HepG2 (cell line): Measurements from ENCODE around the gene B3GALT5. TPM values are rescaled to one million over a fixed set of nuclear protein-coding genes. Genes with fewer than 3 reads are reported as not detected.

ENCODE experiments used
- CBX2 ChIP-seq, 2 experiments: fragments of 200-600 bp in 1 of 2; sonication (generic); formaldehyde crosslinking in 1 of 2; IDR thresholded peaks; 2 replicates each; pipeline versions ENCODE4 v1.7.0 to v1.8.1; 2018 to 2022; ENCODE audit warnings: low read depth in 2 of 2, low read length in 1 of 2, mild to moderate bottlenecking in 1 of 2, missing genetic modification reagents in 1 of 2
- HHEX ChIP-seq: IDR thresholded peaks from 2 replicates; pipeline ENCODE4 v1.6.1; 2016; ENCODE audit warnings: control low read depth
- HNF4G ChIP-seq, 2 experiments: sonication (generic) in 1 of 2; formaldehyde crosslinking in 1 of 2; IDR thresholded peaks; 2 replicates each; pipeline versions ENCODE4 v1.4.0 to v1.6.1; 2011 to 2020; ENCODE audit warnings: borderline replicate concordance in 2 of 2, low read depth in 2 of 2, mild to moderate bottlenecking in 2 of 2, low read length in 1 of 2, missing genetic modification reagents in 1 of 2, moderate library complexity in 1 of 2
- HNRNPK ChIP-seq: fragments of 200-400 bp; formaldehyde crosslinking; IDR thresholded peaks from 2 replicates; pipeline ENCODE4 v1.6.1; 2018; ENCODE audit warnings: low read length, low read depth, moderate library complexity, mild to moderate bottlenecking; ENCODE audit not compliant: poor library complexity, severe bottlenecking
- KAT8 ChIP-seq: IDR thresholded peaks from 2 replicates; pipeline ENCODE4 v1.6.1; 2016; ENCODE audit warnings: missing genetic modification reagents, missing compliant biosample characterization
- MAF1 ChIP-seq: sonication (generic); formaldehyde crosslinking; IDR thresholded peaks from 2 replicates; pipeline ENCODE4 v1.5.0; 2020; ENCODE audit warnings: missing genetic modification reagents, borderline replicate concordance
- POLR2A ChIP-seq, 2 experiments: IDR thresholded peaks; 2 replicates each; pipeline ENCODE4 v1.6.1; 2011; ENCODE audit warnings: low read depth in 2 of 2, low read length in 2 of 2, mild to moderate bottlenecking in 1 of 2, moderate library complexity in 1 of 2; ENCODE audit not compliant: insufficient read depth in 1 of 2
- YEATS2 ChIP-seq: sonication (generic); formaldehyde crosslinking; IDR thresholded peaks from 2 replicates; pipeline ENCODE4 v1.4.0; 2020; ENCODE audit warnings: missing genetic modification reagents, borderline replicate concordance
- ZFAT ChIP-seq: sonication (generic); formaldehyde crosslinking; conservative IDR thresholded peaks from 2 replicates; pipeline ENCODE4 v1.8.1; 2023; ENCODE audit warnings: missing genetic modification reagents, inconsistent platforms
- ZNF17 ChIP-seq: sonication (generic); formaldehyde crosslinking; IDR thresholded peaks from 2 replicates; pipeline ENCODE4 v1.5.0; 2020; ENCODE audit warnings: mild to moderate bottlenecking, missing genetic modification reagents
- ZNF747 ChIP-seq: sonication (generic); formaldehyde crosslinking; IDR thresholded peaks from 2 replicates; pipeline ENCODE4 v1.8.1; 2023; ENCODE audit warnings: missing genetic modification reagents, mild to moderate bottlenecking, borderline replicate concordance
- ZNF776 ChIP-seq: sonication (generic); formaldehyde crosslinking; IDR thresholded peaks from 2 replicates; pipeline ENCODE4 v1.4.0; 2020; ENCODE audit warnings: mild to moderate bottlenecking, missing genetic modification reagents
- polyA plus RNA-seq, 8 experiments: library from polyadenylated mRNA; depleted of rRNA in 3 of 8; stranded (reverse) in 7 of 8; unstranded in 1 of 8; fragments of >200 nt; fragmentation: Illumina TruSeq in 4 of 8; extraction: Trizol in 4 of 8; gene quantifications; 2 replicates each; pipeline versions ENCODE4 v1.2.1 to v1.2.3, GENCODE V29; 2011 to 2016; ENCODE audit warnings: low read depth in 4 of 8, missing spikeins in 1 of 8, mixed read lengths in 1 of 8; ENCODE audit not compliant: insufficient read depth in 1 of 8
- total RNA-seq, 5 experiments: library from RNA; depleted of rRNA; stranded (reverse); fragments of >200 nt; fragmentation: Illumina TruSeq; extraction: Trizol; gene quantifications; 2 replicates each; pipeline ENCODE4 v1.2.3, GENCODE V29; 2016; ENCODE audit warnings: low read depth in 1 of 5
- TF ChIP-seq, protein P1 (sequence below): conservative IDR thresholded peaks from 2 replicates; pipeline ENCODE4 v1.6.1; 2018; ENCODE audit warnings: missing genetic modification reagents
- TF ChIP-seq, protein P2 (sequence below): sonication (generic); formaldehyde crosslinking; IDR thresholded peaks from 2 replicates; pipeline ENCODE4 v1.5.0; 2020; ENCODE audit warnings: missing genetic modification reagents
- TF ChIP-seq, protein P3 (sequence below): sonication (generic); formaldehyde crosslinking; IDR thresholded peaks from 2 replicates; pipeline ENCODE4 v1.5.1; 2020; ENCODE audit warnings: mild to moderate bottlenecking, missing genetic modification reagents, borderline replicate concordance

Gene B3GALT5
- total and polyA plus RNA-seq, 2 of the 13 experiments (the other 11 are each of a cell fraction or from before 2014, with no cell fraction given), result 0.02 to 0.03 TPM

DNA sequence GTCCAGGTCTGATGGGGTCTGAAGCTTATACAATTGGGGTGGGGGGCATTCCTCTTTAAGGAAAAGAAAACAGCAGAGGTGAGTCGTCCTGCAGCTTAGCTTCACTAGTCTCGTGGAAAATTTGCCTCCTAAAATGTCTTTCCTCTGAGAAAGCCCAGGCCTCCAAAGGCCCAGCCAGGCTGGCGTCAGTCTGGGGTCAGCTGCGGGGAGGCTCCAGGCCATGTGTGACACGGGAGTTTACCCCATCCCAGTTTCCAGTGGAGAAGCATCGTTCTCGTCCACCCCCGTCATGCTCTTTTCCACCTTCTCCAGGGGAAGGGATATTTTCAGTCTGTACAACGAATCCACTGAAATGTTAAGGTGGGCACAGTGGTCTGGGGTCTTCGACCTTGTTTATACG, 42.8 kb downstream of the B3GALT5 start (continued):
- TF ChIP-seq, protein P1, sequence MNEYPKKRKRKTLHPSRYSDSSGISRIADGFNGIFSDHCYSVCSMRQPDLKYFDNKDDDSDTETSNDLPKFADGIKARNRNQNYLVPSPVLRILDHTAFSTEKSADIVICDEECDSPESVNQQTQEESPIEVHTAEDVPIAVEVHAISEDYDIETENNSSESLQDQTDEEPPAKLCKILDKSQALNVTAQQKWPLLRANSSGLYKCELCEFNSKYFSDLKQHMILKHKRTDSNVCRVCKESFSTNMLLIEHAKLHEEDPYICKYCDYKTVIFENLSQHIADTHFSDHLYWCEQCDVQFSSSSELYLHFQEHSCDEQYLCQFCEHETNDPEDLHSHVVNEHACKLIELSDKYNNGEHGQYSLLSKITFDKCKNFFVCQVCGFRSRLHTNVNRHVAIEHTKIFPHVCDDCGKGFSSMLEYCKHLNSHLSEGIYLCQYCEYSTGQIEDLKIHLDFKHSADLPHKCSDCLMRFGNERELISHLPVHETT (CRISPR knock-in tag), result no peak
- no peak for TF ChIP-seq ZNF17 (CRISPR knock-in tag)
- no peak for TF ChIP-seq ZNF776
- no peak for TF ChIP-seq HHEX
- no peak for TF ChIP-seq YEATS2 (CRISPR knock-in tag)
- no peak for TF ChIP-seq MAF1
- no peak for TF ChIP-seq HNF4G (IDR thresholded peaks at IDR 0.05; ENCODE audit: borderline replicate concordance, low read depth, low read length)
- TF ChIP-seq HNF4G (CRISPR knock-in tag; IDR thresholded peaks at IDR 0.05; ENCODE audit: borderline replicate concordance, low read depth), result no peak
- TF ChIP-seq, protein P2, sequence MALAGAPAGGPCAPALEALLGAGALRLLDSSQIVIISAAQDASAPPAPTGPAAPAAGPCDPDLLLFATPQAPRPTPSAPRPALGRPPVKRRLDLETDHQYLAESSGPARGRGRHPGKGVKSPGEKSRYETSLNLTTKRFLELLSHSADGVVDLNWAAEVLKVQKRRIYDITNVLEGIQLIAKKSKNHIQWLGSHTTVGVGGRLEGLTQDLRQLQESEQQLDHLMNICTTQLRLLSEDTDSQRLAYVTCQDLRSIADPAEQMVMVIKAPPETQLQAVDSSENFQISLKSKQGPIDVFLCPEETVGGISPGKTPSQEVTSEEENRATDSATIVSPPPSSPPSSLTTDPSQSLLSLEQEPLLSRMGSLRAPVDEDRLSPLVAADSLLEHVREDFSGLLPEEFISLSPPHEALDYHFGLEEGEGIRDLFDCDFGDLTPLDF (CRISPR knock-in tag), result no peak
- no peak for TF ChIP-seq ZFAT
- no peak for TF ChIP-seq POLR2A (IDR thresholded peaks at IDR 0.05; ENCODE audit: insufficient read depth in 1 of 2, low read depth in 2 of 2, low read length in 2 of 2)
- no peak for TF ChIP-seq HNRNPK
- TF ChIP-seq CBX2 (IDR thresholded peaks at IDR 0.05; ENCODE audit: low read depth, low read length), result no peak
- no peak for TF ChIP-seq CBX2 (CRISPR knock-in tag; IDR thresholded peaks at IDR 0.05; ENCODE audit: low read depth)
- no peak for TF ChIP-seq KAT8 (CRISPR knock-in tag)
- TF ChIP-seq, protein P3, sequence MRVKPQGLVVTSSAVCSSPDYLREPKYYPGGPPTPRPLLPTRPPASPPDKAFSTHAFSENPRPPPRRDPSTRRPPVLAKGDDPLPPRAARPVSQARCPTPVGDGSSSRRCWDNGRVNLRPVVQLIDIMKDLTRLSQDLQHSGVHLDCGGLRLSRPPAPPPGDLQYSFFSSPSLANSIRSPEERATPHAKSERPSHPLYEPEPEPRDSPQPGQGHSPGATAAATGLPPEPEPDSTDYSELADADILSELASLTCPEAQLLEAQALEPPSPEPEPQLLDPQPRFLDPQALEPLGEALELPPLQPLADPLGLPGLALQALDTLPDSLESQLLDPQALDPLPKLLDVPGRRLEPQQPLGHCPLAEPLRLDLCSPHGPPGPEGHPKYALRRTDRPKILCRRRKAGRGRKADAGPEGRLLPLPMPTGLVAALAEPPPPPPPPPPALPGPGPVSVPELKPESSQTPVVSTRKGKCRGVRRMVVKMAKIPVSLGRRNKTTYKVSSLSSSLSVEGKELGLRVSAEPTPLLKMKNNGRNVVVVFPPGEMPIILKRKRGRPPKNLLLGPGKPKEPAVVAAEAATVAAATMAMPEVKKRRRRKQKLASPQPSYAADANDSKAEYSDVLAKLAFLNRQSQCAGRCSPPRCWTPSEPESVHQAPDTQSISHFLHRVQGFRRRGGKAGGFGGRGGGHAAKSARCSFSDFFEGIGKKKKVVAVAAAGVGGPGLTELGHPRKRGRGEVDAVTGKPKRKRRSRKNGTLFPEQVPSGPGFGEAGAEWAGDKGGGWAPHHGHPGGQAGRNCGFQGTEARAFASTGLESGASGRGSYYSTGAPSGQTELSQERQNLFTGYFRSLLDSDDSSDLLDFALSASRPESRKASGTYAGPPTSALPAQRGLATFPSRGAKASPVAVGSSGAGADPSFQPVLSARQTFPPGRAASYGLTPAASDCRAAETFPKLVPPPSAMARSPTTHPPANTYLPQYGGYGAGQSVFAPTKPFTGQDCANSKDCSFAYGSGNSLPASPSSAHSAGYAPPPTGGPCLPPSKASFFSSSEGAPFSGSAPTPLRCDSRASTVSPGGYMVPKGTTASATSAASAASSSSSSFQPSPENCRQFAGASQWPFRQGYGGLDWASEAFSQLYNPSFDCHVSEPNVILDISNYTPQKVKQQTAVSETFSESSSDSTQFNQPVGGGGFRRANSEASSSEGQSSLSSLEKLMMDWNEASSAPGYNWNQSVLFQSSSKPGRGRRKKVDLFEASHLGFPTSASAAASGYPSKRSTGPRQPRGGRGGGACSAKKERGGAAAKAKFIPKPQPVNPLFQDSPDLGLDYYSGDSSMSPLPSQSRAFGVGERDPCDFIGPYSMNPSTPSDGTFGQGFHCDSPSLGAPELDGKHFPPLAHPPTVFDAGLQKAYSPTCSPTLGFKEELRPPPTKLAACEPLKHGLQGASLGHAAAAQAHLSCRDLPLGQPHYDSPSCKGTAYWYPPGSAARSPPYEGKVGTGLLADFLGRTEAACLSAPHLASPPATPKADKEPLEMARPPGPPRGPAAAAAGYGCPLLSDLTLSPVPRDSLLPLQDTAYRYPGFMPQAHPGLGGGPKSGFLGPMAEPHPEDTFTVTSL, result no peak
- TF ChIP-seq ZNF747 (CRISPR knock-in tag), result no peak
